Esophagus squamous epithelium (tissue), 4 donors: Measurements from ENCODE around the gene CD40.

Experiments
- CTCF ChIP-seq, 6 experiments: fragments of 450-650 bp in 4 of 6; fragments of 200-600 bp in 2 of 6; sonication (generic) in 2 of 6; IDR thresholded peaks; one replicate each; pipeline ENCODE4 v1.5.1; 2016 to 2019; ENCODE audit warnings: antibody characterized with exemption in 6 of 6, mild to moderate bottlenecking in 4 of 6, moderate library complexity in 4 of 6
- POLR2A ChIP-seq, 4 donors: fragments of 450-650 bp; IDR thresholded peaks; one replicate each; pipeline ENCODE4 v1.6.1; 2017; ENCODE audit warnings: antibody characterized with exemption in 4 of 4, mild to moderate bottlenecking in 4 of 4, moderate library complexity in 3 of 4

GRCh38 chr20:46154305-46154704, 36.2 kb downstream of the CD40 start:
- no peak for TF ChIP-seq CTCF (IDR thresholded peaks at IDR 0.05)
- no peak for TF ChIP-seq POLR2A (IDR thresholded peaks at IDR 0.05)
